Adrenal gland (tissue), 5 donors: ENCODE results near the gene RELCH.

ENCODE experiments used
- POLR2A ChIP-seq, 2 donors: fragments of 450-650 bp; IDR thresholded peaks; one replicate each; pipeline ENCODE4 v1.6.1; 2017; ENCODE audit warnings: antibody characterized with exemption in 2 of 2, mild to moderate bottlenecking in 2 of 2, moderate library complexity in 1 of 2
- TF ChIP-seq, protein P1 (sequence below), 6 experiments: fragments of 450-650 bp in 4 of 6; fragments of 200-600 bp in 2 of 6; sonication (generic) in 1 of 6; IDR thresholded peaks; 1 replicate in 5 of 6; 2 replicates in 1 of 6; pipeline versions ENCODE4 v1.5.1 to v1.8.0; 2016 to 2021; ENCODE audit warnings: antibody characterized with exemption in 6 of 6, mild to moderate bottlenecking in 2 of 6, moderate library complexity in 1 of 6
- donor health status: DM: no; HTN: no; CAD: no.

DNA sequence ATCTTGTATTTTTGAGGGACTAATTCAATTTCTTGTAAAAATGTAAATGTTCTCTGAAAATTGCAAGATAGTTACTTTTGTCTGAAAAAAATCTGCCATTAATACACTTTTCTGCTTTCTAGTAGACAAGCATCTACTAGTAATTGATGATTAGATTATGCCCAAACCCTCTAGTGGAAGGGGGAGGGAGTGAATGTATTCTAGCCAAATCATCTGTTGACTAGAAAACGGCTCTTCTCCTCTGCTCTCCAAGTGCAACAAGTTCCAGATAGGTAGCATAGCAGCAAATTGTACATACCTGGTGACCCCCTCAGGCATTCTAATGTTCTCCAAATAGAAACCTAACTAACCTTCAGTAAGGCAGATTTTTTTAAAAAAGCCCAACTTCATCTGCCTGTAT, 58.6 kb downstream of the RELCH start:
- TF ChIP-seq, protein P1, sequence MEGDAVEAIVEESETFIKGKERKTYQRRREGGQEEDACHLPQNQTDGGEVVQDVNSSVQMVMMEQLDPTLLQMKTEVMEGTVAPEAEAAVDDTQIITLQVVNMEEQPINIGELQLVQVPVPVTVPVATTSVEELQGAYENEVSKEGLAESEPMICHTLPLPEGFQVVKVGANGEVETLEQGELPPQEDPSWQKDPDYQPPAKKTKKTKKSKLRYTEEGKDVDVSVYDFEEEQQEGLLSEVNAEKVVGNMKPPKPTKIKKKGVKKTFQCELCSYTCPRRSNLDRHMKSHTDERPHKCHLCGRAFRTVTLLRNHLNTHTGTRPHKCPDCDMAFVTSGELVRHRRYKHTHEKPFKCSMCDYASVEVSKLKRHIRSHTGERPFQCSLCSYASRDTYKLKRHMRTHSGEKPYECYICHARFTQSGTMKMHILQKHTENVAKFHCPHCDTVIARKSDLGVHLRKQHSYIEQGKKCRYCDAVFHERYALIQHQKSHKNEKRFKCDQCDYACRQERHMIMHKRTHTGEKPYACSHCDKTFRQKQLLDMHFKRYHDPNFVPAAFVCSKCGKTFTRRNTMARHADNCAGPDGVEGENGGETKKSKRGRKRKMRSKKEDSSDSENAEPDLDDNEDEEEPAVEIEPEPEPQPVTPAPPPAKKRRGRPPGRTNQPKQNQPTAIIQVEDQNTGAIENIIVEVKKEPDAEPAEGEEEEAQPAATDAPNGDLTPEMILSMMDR (IDR thresholded peaks at IDR 0.05), result no peak
- no peak for TF ChIP-seq POLR2A (IDR thresholded peaks at IDR 0.05)
